8988T (cell line): ENCODE results near the gene SRCIN1.
"Not testable (repeated sequence)": the region's sequence is repeated elsewhere in the genome, so short reads cannot be mapped to it uniquely, and the experiment has no call there.

ENCODE experiments used
- DNase-seq: peaks from one replicate; pipeline ENCODE4 v3.0.0; 2011

SRCIN1 gene

DNA sequence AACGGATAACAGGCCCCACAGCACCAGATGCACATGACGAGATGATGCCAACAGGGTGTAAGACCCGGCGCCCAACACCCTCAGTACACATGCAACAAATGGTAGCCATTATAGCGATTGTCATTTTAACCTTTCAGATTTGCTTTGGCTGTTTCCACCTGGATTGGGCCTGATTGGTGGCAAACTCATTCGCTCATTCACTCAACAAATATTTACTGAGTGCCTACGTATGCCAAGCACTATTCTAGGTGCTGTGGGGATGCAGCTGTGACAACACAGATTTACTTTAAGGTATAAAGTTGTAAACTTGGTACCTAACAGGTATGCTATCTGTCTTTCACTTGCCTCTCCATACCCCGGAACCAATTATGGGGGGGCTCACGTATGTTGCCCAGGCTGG is 66.8 kb downstream of the SRCIN1 start:
- DNase-seq, result no peak

DNA sequence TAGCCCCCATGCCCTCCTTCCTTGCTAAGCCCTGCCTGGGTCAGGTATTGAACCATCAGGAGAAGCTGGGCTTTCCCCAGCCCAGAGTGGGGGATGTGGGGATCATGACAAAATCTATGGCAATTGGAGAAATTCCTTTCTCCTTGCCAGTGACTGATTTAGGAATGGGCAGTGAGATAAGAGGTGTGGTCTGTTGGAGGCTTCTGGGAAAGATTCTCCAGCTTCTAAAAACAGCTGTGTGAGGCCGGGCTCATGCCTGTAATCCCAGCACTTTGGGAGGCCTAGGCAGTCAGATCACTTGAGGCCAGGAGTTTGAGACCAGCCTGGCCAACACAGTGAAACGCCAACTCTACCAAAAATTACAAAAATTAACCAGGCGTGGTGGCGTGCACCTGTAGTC is 69.1 kb downstream of the SRCIN1 start:
- no peak for DNase-seq

DNA sequence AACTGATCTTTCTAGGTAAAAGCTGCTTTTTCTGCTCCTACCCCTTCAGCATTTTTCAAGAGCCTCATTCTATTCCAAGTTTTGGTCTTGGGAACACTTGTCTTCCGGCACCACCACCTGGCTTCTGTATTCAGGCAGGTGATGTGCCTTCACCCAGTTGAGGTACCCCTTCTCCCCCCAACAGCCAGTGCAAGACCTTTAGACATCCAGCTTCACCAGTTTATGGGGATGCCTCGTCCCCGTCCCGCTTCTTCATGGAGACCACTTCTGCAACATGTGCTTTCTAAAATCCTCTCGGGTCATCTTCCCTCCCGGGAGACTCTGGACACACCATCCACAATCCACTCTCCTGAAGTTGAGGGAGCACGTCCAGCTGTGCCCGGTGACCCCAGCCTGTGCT is 69.9 kb downstream of the SRCIN1 start:
- DNase-seq, result no peak

DNA sequence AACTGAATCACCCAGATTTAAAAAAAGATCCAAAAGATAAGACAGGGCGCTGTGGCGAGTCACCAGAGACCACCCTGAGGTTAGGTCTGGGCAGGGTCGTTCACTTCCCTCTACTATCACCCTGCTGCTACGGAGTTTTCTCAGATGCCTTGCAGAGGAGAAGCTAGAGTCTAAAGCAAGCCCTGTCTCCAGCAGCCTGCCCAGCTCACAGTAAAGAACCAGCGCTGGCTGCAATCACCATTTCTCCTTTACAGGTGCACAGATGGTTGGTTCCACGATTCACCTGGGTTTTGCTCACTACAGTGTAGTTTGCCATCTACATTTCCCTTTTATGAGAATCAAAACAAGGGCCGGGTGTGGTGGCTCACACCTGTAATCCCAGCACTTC is 71.3 kb downstream of the SRCIN1 start:
- no peak for DNase-seq

DNA sequence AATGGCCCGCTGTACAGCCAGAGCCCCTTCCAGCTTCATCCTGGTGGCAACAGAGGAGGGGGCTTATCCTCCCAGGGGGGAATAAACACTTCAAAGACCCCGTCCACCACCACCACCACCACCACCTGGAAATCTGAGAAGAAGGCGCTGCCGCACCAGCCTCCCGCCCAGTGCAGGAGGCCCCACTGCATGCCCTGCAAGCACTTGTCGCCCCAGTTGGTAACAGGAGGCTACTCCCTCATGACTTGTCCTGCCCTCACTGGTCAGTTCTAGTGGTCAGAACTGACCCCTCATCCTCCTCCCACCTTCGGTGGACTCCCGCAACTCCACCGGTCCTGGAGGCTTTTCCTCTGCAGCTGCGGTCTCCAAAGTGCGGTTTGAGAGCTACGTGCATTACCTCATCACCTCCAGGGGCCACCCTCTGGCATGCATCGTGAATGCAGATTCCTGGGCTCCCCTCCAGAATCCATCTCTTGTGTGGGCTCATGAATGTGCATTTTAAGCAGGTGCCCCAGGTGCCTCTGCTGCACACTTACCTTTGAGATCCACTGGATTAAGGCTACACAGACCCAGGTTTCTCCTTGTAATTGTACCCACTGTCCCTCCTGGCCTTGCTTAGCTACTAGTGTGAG is 71.8 kb downstream of the SRCIN1 start:
- DNase-seq, result no peak

DNA sequence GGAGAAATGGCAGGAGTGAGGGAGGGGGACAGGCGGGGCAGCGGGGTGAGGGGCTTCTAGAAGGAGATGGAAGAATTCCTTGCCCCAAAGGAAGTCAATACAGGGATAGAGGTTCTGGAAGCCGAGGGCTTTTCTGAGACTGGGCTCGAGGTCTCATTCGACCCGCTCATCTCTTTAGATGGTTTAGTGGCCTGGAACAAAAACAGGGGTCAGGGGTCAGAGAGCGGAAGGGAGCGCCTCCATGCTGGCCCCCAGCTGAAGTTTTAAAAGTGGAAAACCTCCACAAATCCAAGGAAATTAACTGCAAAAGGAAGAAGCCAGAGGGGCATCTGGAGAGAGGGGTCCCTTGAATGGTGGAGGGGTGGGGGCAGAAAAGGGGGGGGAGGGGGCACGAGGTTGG is 72.5 kb downstream of the SRCIN1 start:
- DNase-seq, result no peak

DNA sequence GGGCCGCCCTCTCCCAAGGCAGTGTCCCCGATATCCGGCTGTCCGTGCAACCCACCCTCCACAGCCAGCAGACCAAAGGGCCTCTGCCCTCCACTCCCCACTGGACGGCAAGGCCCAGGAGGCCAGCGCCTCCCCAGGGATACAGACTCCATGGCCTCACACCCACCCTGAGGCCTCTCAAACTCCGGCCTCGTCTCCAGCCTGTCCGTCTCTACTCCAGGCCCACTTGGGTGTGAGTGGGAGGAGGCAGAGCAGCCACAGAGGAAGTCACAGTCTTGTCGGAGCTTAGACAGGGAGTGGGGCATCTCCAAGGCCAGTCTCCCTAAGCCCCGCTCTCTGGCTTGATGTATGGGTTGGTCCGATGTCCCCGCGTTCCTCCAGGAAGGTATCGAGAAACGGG is 73.3 kb downstream of the SRCIN1 start:
- no peak for DNase-seq

DNA sequence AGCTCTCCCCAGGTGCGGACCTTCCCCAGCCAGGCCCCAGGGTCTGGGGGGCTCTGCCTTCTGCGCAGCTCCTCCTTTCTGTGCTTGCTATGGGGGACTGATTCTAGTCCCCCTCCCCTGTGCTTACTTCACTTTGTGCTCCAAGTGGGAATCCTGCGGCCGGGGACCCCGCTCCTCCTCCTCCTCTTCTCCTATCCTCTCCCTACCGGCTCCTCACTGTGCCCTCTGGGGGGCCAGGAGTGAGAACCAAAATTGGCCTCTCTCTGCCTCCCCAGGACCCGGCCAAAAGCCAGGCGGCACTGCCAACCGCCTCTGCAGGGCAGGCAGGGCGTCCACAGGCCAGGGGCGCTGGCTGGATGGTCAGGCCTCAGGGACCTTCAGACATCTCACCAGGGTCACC is 74.0 kb downstream of the SRCIN1 start:
- DNase-seq, result not testable (repeated sequence)

DNA sequence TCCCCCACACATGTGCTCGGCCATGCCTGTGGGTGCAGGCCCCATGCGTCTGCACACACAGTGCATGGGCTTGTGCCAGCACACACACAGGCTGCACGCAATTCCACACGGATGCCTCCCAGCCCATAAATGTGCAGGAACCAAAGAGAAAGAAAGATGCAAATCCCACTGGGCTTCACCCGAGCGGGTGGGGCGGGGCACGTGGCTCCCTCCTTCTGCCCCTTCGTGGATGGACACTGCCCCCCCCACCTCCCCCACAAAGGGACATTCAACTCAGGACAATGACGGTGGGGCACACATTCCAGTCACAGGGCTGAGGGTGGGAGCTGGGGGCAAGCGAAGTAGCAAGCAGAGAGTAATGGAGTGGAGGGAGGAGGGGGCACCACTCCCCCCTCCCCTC is 74.9 kb downstream of the SRCIN1 start:
- DNase-seq, result not testable (repeated sequence)

DNA sequence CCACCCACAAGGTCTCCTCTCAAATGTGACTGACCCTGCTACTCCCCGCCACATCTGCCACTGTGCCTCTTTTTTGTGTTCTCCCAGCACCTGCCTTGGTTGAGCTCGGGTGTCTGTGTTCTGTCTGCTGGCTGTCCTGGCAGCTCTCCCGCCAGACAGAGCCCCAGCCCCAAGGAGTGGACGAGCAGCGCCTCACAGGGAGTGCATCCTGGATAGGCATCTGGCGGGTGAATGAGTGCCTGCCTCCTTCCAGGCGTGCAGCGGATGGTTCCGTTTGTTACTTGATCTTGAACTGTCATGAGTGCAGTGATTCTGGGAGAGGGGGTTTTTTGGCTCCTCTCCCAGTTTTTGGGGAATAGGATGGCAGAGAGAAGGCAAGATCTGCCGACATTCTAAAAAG is 77.6 kb downstream of the SRCIN1 start:
- not testable (repeated sequence) for DNase-seq

DNA sequence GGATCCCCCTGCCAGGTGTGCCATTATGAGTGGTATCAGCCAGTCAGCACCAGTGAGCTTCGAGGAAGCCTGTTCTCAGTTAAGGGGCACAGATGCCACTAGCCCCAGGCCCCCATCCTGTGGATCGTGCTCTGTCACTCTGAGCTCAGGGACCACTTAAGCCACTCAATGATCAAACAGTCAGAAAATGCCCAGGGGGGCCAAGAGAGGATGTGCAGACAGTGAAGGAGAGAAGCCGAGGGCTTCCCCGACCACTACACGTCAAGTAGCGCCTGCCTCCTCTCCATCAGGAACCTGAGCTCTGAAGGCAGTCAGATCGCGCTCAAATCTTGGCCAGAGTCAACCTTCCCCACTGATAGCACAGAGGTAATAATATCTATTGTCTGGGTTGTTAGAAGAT is 79.2 kb downstream of the SRCIN1 start:
- DNase-seq, result not testable (repeated sequence)

DNA sequence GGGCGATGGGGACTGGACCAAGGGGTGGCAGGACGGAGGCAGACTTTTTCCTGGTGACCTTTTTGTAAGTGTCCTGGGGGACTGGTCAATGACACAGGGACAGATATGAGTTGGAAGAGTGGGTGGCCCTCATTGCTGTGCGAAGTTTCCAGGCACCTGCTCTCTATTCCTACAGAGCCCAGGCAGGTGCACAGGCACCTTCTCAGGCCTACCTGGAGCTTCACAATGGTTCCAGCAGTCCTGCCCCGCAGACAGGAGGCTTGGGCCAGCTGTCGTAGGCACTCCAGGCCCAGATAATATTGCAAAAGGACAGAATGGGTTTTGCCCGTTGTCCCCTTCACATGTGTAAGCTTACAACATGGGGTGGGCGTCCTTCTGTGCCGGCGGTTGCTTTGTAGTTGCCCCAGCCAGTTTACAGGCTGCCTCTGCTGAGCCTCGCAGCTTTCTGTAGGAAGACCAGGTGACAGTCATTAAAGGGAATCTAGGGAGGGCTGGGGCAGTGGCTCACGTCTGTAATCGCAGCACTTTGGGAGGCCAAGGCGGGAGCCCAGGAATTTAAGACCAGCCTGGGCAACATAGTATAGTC is 93.2 kb downstream of the SRCIN1 start:
- no peak for DNase-seq

DNA sequence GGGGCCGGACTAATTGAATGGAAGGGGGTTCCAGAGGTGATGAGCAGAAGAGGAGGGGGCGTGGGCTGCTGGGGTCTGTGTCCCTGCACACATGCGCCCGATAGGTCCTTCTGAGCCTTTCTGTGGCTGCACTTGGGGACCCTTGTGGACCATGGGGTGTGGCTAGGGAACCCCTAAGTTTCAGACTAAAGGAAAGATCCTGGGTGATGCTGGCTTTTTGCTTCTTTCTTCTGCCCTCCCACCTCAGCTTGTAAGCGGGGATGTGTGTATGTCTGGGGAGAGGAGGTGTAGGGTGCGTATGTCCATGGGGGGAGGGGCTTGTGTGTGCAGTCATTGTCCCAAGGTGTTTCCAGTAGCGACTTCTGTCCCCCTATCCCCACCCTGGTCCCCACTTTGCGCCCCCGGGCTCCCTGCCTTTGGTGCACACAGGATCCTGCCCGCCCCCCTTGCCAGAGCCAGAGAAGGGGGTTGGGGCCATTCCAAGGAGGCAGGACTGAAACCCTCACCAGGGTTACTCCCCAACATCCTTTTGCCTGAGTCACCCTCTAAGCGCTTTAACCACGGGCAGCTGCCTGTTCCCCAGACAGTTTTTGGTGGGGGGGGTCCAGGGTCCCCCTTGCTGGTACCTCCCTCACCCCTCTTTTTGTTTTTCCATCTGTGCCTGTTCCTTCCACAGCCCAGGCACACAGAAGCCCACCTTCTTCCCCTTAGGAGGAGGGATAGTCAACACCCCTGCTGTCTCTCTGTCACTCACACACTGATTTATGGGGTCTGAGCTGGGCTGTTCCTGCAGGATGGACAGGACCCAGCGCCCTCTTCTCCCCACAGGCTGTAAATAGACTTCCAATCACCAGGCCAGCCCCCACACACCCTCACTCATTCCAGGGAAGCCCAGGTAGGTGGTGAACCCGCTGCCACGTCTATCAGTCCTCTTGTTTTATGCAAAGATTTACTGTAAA is 94.3 kb downstream of the SRCIN1 start:
- no peak for DNase-seq

DNA sequence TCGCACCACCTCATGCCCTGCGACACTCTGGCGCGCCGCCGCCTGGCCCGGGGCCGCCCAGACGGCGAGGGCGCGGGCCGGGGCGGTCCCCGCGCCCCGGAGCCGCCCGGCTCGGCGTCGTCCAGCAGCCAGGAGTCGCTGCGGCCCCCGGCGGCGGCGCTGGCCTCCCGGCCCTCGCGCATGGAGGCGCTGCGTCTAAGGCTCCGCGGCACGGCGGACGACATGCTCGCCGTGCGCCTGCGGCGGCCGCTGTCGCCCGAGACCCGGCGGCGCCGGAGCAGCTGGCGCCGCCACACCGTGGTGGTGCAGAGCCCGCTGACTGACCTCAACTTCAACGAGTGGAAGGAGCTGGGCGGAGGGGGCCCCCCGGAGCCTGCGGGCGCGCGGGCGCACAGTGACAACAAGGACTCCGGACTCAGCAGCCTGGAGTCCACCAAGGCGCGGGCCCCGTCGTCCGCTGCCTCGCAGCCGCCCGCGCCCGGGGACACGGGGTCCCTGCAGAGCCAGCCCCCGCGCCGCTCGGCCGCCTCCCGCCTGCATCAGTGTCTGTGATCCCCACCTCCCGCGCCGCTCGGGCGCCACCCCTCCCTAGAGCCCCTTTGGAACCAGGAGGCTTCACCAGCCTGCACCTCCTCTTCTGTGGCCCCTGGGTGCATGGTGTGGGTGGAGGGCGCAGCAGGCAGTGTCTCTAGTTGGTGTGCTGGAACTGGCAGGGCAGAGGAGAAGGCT is 95.2 kb downstream of the SRCIN1 start:
- no peak for DNase-seq

DNA sequence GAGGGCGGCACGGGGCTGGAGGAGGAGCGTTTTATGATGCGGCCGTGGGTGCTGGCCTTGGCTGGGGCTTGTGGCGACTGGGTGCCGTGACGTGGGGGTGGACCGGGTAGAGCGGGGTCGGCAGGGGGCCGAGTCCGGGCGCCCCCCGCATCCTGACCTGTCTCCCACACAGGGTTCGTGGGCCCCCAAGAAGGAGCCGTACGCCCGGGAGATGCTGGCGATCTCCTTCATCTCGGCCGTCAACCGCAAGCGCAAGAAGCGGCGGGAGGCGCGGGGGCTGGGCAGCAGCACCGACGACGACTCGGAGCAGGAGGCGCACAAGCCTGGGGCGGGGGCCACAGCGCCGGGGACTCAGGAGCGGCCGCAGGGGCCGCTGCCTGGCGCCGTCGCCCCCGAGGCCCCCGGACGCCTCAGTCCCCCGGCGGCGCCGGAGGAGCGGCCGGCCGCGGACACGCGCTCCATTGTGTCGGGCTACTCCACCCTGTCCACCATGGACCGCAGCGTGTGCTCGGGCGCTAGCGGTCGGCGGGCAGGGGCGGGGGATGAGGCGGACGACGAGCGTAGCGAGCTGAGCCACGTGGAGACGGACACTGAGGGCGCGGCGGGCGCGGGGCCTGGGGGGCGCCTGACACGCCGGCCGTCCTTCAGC is 95.9 kb downstream of the SRCIN1 start:
- DNase-seq, result no peak

DNA sequence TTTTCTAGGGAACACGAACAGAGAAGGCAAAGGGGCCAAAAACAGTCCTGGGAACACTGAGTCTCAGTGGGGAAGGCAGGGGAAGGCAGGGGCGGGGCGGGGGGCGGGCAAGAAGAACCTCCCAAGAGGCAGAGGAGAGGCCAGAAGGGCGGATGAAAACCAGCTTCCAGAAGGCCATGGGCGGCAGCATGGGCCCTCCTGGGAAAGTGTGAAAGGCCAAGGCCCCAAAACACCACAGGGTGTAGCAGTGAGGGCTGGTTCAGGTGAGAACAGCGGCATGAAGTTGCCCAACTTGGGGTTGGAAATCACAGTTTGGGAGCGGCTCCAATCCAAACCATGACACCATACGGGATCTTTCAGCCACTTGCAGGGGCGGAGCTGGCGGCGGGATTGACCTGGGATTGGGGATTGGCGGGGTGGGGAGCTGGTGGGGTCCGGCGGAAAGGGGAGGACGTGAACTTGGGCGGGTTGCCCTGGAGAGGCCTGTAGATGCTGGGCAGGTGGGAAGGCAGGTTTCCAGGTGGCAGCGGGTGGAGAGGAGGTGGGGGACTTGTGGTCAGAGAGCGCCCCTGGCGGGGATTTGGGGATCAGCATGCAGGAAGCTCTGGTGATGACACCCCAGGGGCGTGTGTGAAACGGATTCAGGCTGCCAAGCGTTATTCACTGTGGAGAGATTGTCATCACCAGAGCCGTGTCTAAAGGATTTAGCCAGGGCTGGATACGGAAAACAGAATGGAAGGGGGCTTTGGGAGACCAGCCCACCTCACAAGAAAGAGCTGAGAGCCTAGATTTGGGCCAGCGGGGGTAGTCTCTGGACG is 96.6 kb downstream of the SRCIN1 start:
- DNase-seq, result peak; percentile 86

DNA sequence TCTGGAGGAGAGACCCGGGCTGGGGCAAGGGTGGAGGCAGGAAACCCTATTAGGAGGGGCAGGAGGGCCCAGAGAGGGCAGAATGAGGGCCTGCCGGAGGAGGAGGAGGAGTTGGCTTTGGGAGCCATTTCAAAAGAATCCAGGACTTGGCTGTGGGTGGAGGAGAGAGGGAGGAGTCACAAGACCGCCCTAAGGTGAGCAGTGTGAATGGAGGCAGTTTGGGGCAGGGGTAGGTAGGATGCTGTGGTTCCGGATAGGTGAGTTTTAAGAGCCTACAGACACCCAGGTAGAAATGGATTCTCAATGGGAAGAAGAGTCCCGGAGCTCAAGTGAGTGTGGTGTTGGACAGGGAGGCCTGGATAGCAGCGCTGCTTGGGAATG is 97.2 kb downstream of the SRCIN1 start:
- DNase-seq, result no peak

DNA sequence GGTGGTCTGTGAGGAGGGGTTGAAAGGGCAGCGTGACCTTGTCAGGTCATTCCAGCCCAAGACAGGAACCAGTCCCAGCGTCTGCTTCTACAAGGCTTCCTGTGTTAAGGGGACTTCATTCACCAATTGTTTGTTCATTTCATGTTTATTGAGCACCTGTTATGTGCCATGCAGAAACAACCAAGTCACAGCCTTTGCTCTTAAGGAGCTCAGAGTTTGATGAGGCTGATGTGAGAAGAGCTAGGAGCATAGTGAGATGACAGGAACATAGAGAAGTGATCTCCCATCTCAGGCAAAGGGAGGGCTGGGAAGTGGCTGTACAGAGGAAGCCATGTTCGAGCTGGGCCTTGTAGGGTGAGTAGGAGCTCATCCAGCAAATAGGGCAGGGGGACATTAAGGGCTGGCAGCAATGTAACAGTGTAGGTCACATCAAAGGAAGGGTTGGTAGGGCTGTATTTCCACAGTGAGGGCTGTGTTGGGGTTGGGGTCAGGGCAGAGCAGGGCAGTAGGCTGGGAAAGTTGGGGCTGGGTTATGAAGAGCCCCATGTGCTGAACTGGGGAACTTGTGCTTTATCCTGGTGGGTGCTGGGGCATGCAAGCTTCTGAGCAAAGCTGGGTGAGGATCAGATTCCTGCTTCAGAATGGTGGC is 97.7 kb downstream of the SRCIN1 start:
- DNase-seq, result no peak

DNA sequence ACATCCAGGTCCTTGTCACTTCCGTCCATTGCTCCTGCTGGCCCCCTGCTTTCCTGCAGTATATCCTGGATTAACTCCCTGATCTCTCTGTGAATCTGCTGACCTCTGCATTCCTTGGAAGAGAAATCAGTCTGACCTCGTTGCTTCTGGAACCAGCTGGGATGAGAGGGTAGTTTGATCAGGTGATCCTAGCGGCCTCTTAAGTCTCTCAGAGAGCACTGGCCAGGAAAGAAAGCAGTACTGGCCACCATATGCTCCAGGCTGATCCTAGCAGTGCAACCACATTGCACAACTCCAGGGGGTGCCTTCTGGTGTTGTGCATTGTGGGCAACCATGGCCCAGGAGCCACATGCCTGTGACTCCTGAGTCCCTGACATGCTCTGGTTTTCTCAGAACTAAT is 98.3 kb downstream of the SRCIN1 start:
- DNase-seq, result no peak

DNA sequence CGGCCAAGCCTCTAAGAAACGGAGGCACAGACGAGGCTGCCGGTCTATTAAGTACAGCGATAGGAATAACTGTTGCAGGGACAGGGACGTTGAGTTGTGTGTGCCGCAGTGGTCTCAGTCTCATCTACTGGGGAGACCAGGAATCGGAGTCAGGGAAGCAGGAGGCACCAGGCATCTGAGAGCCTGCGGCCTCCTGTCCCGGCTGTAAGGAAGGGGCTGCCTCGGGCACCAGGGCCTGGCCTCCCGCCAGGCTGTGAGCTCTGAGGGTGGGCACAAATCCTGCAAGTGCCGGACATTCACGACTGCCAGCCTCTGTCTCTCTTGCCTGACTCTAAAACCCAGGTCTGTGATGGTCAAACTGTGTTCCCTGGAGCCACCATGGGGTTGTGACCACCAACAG is 101.5 kb downstream of the SRCIN1 start:
- DNase-seq, result no peak

DNA sequence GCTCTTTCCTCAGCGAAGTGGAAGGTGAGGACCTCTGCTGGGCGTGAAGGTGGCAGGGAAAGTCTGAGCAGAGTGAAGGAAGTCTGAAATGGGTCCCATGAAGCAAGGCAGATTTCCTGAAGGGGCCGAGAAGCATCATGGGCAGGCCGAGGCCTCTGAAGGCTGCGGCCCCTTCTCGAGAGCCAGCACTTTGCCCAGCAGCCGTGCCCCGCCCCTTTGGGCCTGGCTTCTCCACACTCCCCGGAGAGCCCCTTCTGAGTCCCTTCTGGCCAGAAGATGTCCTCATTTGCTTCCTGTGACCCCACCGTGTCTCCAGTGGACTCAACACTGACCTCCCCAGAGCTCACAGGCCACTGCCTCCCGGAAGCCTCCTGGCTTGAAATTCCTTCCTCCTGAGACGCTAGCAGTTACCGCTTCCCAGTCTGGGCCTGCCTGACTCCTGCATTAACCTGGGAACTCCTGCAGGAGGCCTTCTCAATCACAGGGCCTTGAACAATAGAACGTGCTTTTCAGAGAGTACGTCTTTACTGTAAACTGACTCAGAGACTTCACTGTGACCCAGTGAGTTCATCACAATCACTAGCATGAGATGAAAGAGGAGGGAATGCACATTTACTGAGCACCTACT is 102.4 kb downstream of the SRCIN1 start:
- DNase-seq, result not testable (repeated sequence)
